Measurements from ENCODE around the gene SLC5A6.

DNA sequence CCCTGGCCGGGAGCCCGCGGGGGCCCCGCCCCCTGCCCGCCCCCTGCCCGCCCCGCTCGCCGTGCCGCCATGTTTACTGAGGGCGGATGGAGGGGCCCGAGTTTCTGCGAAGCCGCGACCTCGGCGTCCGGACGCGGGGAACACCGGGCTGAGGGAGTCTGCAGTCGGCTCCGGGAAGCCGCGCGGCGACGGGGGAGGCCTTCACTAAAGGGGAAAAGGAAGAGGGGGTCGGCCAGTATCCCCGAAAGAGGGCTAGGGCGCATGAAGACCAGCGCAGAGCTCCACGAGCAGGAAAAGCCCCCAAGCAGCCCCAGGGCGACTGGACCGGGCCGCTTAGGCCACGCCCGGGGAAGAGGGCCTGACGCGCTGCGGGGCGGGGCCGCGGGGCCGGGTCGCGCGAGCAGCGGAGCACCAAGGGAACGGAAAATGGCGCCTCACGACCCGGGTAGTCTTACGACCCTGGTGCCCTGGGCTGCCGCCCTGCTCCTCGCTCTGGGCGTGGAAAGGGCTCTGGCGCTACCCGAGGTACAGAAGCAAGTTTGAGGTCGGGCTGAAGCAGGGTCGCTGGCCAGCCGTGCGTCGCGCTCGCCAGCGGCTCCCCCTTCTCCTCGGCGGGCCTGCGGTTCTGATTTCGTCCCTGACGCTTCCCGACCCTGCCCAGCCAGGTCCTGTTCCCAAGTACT is at the start of gene SLC5A6, which contains the start of gene ATRAID:
- TF ChIP-seq, protein P1, sequence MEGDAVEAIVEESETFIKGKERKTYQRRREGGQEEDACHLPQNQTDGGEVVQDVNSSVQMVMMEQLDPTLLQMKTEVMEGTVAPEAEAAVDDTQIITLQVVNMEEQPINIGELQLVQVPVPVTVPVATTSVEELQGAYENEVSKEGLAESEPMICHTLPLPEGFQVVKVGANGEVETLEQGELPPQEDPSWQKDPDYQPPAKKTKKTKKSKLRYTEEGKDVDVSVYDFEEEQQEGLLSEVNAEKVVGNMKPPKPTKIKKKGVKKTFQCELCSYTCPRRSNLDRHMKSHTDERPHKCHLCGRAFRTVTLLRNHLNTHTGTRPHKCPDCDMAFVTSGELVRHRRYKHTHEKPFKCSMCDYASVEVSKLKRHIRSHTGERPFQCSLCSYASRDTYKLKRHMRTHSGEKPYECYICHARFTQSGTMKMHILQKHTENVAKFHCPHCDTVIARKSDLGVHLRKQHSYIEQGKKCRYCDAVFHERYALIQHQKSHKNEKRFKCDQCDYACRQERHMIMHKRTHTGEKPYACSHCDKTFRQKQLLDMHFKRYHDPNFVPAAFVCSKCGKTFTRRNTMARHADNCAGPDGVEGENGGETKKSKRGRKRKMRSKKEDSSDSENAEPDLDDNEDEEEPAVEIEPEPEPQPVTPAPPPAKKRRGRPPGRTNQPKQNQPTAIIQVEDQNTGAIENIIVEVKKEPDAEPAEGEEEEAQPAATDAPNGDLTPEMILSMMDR (IDR thresholded peaks at IDR 0.05): no peak
- TF ChIP-seq POLR2A (IDR thresholded peaks at IDR 0.05): peak; percentile 93
- TF ChIP-seq POLR2AphosphoS5 (IDR thresholded peaks at IDR 0.05): peak; percentile 85 to 95 (median 93)
- no peak for TF ChIP-seq EP300 (IDR thresholded peaks at IDR 0.05; ENCODE audit: low read depth)

All from transverse colon (tissue), 4 donors.